ENCODE measurements around the gene SPTBN5.
A peak's percentile ranks its signal among the peaks of the same experiment; 100 is the strongest.
"Not testable (repeated sequence)": the region's sequence is repeated elsewhere in the genome, so short reads cannot be mapped to it uniquely, and the experiment has no call there.

Gene SPTBN5

DNA sequence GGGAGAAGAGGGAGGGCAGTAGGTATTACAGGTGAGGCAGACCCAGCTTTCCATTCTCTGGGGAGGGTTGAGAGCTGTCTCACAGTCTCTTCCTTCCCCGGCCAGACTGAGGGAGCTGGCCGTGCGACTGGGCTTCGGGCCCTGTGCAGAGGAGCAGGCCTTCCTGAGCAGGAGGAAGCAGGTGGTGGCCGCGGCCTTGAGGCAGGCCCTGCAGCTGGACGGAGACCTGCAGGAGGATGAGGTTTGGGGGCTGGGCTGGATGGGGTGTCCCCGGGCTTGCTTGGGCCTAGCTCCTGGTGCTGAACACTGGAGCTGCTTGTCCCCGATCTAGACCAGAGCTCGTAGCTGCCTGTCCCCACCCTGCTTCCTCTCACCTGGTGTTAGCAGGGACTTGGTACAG lies 50.3 kb downstream of the SPTBN5 start:
- no peak for DNase-seq

DNA sequence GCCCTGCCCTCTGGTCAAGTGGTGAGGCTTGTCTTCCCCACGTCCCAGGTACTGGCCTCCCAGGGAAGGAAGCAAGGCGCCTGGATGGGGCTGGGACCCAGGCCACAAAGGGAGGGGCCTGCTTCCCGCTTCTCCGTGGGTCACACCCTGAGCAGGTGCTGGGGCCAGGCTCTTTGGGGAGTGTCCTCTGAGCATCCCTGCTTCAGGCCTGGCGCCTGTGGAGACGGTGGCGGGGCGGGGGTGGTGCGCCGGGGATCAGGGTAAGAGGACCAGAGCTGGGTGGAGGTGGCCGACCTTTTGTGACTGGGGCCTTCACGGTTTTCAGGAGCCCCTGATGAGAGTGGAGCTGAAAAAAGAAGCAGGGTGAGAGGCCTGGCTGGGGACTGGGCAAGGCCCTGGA lies 51.6 kb downstream of the SPTBN5 start:
- no peak for DNase-seq

DNA sequence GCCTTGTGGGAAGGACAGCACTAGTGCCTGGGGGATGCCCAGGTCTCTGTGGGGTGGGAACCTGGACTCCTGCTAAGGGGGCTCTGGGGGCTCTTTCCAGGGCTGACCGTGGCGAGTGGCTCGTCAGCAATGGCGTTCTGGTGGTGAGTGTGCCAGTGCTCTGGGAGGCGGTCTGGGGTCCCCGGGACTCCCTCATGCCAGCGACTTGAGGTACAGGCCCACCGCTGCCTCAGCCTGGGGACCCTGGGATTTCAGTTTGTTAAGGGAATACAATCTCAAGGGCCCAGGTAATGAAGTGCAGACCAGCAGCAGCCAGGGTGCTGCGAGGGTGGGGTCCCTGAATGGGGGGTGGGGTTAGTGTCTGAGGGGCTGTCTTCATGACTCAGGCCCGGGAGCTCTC lies 52.7 kb downstream of the SPTBN5 start:
- no peak for DNase-seq

DNA sequence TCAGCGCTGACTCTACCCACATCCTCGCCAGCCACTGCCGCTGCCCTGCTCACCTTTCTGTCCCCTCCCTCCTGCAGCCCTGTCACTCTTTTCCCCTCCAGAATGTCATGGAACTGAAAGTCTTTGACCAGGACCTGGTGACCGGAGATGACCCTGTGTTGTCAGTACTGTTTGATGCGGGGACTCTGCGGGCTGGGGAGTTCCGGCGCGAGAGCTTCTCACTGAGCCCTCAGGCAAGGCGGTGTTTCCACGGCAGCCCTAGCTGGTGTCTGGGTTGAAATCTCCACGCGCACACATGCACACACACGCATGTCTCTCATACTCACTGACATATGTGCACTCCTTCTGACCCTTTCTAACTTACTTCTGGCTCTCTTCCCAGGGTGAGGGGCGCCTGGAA lies 53.2 kb downstream of the SPTBN5 start:
- no peak for DNase-seq

DNA sequence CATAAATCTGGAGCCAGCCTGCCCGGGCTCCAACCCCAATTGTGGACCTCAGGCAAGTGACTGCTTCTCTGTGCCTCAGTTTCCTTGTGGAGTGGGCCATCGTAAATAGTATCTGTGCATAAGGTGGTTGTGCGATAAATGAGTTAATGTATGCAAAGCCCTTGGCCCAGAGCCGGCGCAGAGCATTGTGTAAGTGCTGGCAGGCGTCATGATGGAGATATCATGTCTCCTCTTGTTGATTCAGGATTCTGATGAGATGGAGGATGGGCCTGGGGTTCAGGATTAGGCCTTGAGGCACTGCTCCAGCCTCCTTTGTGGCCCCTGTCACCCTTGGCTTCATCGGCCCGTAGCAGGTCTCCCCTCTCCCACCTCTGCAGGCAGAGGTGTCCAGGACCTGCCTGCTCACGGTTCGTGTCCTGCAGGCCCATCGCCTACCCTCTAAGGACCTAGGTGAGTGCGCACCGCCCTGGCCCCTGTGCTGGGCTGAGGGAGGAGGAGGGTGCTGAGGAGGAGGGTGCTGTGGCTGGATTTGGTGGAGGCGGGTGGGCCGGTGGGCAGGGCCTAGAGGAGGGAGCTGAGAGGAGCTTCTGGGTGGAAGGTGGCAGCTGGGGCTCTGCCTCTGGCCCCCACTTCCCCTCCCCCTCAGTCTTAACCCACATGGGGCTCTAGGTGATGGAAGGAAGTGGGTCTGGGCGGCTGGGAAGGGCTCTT lies 53.9 kb downstream of the SPTBN5 start:
- DNase-seq: no peak

DNA sequence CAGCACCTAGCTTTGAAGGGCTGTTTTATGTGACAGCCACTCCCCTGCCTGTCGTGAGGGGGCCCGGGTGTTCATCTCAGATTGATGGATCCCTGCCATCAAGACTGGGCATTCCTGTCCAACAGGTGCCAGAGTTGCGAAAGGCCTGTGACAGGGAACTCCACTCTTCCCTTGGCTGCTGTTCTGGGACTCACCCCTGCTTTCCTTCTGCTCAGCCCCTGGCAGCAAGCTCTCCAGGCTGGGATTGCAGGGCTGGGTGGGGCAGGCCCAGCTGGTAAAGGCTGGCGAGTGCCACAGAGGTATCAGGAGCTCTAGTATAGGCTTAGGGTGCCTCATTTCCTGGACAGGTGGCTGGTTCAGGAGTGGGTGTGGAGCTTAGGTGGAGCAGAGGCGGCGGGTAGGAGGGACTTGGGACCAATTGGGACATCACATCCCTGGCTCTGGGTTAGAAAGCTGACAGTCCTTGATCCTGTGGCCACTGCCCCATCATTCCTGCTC lies 55.4 kb downstream of the SPTBN5 start, which contains the start of gene PLA2G4B:
Gene PLA2G4B (plus strand): TSS at position 448 of the 498 bp plus-strand sequence. CDS start 67 bp downstream, outside the sequence.
- DNase-seq: no peak

DNA sequence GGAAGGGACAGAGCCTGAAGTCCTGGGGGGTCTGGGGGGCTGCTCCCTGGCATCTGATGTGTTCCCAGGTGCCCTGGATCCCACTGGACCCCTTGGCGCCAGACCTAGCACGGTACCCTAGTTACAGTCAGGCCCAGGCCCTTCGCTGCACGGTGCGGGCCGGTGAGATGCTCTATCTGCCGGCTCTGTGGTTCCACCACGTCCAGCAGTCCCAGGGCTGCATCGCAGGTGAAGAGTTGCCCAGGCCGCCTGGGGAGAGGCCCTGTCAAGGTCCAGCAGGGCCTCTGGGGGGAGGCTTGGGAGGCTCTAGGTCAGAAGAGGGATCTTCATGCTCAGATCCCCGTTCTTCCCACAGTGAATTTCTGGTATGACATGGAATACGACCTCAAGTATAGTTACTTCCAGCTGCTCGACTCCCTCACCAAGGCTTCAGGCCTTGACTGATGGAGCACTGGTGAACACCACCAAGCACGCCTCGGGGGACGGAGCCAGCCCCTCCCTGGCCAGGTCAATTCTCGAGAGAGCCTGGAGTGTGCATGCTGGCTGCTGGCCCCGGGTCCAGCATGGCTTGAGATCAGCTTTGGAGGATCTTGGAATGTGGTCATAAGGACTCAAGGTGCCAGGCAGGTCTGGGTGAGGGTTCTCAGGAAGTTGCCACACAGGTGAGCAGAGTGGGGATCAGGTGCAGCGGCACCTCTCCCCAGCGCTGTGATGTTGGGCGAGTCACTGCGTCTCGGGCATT lies 57.0 kb downstream of the SPTBN5 start:
- no peak for DNase-seq

DNA sequence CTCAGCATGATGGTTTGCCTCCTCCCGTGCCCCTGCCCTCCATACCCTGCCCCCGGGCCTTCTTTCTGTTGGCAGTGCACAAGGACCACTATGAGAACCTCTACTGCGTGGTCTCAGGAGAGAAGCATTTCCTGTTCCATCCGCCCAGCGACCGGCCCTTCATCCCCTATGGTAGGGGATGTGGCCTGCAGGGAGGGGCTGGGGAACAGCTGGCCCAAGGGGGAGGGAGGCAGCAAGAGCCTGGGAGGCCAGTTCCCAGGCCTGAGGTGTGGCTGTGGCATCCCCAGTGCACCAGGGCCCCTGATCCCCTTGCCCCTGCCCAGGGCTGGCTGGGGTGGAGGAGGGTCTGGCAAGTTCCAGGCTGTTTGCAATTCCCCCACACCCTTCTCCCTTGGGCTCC lies 57.8 kb downstream of the SPTBN5 start:
- no peak for DNase-seq

DNA sequence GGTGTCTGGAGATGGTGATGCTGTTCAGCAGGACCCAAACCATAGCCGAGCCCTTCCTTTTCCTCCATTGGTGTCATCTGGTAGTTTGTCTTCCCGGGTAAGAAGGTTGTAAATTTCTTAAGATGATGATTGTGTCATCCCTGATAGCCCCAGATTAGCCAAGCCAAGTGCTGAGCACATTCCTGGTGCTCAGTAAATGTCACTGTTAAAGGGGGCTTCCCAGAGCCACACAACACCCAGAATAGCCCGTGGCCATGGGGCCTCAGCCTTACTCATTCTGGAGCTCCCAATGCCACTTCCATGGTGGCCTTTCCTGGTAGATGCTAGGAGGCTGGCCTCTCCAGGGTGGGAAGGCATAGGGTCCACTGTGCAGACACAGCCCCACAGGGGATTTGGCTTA lies 59.8 kb downstream of the SPTBN5 start:
- peak; percentile 59 to 82 (median 75) for DNase-seq

DNA sequence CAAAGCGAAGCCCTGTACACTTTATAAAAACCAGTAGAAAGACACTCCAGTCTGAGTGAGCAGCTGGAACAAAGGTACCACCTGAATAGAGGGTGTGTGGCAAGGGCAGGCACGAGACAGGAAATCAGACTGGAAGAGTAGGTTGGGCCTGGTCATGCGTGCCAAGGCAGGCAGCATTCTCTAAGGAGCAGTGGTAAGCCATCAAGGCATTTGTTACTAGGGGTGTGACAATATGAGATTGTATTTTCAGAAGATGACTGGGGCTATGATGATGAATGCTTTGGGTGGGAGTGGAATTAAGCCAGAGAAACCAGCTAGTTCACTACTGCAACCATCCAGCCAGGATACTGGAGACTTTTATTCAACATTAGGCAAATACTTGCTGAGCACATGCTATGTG lies 61.0 kb downstream of the SPTBN5 start:
- DNase-seq: peak in 1 of 3 donors; percentile 4

DNA sequence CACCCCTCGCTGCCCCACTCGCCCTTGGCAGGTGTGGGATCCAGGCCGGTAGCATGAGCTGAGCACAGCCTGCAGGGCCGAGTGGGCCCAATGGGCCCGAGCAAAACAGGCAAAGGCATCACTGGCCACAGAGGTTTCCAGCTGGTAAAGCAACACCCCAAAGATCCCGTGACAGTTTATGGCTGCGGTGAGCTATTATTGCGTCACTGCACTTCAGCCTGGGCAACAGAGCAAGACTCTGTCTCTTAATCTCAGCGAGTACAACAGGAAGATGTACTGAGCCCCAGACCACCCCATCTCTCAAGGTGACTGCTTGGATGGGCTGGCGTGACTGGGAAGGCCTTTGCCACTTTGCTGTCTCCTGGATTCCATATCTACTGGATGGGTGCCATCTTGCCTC lies 61.6 kb downstream of the SPTBN5 start:
- DNase-seq: no peak

DNA sequence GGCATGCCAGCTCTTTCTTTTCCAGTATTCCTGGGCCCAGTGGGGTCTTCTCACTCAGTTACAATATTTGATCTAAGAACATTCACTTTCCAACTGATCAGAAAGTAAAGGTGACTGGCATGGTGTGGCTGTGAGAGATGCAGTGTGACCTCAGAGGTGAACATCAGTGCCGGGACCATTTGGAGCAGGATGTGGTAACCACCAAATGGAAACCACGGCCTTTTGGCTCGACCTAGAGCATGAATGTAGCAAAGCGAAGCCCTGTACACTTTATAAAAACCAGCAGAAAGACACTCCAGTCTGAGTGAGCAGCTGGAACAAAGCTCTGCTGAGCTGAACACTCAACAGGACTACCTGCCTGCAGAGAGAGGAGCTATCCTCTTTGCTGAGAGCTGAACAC lies 62.6 kb downstream of the SPTBN5 start:
- not testable (repeated sequence) for DNase-seq

DNA sequence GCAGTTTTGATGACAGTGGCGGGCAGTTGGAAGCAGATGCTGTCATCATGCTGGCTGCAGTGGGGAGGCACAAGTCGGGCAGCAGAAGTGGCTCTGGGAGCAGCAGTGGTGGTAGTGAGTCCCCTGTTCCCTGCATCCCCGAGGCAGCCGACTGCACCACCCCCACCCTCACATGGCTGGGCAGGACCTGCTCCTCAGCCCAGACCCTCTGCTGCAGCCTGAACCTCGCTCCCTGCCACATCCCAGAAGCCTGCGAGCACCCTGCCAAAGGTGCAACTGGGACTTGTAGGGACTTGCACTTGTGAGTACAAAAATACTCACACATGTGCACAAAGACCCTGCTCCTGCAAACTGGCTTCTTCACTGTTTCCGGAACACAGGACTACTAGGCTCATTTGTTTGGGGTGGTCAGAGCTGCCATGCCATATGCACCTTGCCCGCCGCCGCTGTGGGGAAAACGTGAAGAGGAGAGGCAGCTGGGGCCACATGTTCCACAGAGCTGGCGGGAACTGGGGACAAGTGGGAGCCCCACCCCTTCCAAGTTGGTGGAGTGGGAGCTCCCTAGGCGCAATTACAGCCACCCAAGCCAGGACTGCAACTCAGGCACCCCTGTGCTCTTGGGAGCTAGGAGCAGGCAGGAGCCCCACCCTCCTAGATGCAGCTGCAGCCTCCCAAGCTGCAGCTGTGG lies 63.8 kb downstream of the SPTBN5 start:
- no peak for DNase-seq

DNA sequence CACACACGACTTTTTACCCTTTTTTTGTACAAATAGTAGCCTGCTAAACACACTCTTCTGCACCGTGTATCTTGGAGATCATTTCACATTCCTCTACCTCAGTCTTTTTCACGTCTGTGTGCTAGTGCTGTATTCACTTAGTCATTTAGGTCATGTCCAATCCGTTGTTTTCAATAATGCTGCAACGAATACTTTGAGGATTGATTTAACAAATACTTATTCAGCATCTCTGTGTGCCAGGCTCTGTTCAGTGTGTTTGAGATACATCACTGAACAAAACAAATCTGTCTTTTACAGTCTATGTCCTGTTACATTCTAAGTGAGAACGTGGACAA lies 65.1 kb downstream of the SPTBN5 start:
- DNase-seq: no peak

DNA sequence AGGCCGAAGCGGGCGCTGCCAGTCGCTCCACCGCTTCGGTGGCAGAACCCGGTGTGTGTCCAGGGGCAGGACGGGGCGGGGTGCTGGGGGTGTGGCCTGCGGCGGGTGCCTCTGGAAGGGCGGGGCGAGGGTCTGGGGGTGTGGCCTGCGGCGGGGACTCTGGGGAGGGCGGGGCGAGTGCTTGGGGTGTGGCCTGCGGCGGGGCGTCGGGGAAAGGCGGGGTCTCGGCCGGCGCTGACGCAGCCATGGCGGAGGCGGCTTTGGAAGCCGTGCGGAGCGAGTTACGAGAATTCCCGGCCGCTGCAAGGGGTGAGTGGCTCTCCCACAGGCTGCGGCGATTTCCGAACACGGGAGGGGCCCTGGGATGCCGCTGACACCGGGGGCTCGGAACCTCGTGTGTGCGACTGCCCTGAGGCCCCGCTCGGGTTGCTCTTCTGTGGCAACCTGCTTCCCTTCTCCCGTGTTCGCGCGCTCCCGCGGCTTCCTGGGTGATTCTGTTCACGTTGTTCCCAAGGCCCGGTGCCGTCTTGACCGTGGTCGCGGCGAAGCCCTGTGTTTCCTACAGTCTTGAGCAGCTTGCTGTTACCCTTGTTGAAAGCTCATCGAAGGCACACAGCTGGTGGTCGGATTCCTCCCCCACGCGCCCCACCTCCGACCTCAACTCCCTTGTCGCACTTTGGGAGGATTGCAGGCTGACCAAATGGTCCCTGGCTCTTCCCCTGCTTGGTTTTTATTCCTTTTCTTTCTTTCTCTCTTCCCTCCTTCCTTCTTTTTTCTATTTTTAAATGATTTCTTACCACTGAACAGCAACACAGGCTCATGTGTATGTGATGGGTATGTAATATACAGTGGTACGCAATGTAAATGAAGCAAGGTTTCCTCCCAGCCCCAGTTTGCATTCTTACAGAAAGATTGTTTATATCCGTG lies 65.7 kb downstream of the SPTBN5 start, which contains the start of gene JMJD7:
Gene JMJD7 (plus strand): TSS at position 213 of the 927 bp plus-strand sequence. CDS start 33 bp downstream, at position 246.
- DNase-seq: peak; percentile 94 to 99 (median 97)

DNA sequence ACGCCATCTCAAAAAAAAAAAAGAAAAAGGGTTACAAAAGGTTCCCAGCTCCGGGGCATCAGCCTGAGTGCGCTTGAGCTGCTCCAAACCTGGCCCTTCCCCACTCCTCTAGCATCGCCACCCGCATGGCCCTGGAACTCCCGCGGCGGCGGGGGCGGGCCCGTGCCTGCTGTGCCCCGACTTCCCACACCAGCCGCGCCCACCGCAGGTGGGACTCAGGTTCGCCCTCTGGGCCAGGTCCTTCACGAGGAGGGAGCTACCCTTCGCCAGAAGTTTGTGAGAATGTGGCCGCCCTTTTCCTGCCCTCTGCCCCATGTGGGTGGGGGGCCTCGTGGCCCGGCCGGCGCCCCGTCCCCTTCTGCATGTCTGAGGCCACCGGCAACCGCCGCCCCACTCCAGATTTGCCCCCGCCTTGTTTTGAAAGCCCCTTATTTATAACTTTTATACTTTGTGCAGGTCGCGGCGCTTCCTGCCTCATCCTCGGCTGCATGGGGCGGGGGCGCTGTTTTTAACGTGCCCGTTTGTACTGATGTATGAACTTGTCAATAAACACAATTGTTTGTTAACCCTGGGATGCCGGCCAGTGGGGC lies 66.5 kb downstream of the SPTBN5 start:
- peak; percentile 7 to 24 (median 21) for DNase-seq

DNA sequence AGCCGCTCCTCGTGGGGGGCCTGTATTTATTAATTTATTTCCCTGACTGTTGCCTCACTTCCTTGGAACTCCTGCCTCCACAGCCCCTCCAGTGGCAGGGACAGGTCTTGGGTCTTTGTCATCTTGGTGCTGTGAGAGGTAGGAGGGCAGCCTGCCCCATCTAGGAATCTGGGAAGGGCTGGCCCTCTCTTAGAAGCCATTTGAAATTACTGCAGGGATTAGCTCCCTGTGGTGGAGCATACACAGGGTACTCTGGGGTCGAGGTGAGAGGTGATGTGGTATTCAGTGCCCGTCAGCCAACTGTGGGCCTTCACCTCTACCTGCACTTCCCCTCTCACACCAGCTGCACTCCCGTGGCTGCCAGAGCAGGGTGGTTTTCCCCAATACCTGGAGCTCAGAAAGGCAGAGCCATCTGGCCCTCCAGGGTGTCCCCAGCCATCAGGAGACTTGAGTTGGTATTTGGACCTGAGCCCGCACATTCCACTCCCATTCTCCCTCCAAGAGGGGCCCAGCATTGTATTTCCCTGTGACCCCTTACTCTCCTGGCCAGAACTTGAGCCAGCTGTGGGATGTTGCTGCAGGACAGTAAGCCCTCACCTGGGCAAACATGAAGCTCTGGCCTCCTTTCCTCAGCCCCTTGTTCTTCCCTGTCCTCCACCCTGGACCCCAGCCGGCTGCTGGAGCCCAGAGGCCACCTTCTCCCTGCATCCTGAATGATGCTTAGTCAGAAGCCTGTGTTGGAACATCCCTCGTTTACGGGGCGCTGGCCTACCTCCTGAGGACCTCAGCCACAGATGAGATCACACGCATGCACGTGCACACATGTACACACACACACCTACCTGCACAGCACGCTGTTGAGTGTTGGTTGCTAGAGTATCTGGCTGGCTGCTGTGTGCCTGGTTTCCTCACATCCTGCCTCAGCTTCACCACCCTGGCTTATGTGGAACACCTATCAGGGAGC lies 68.0 kb downstream of the SPTBN5 start:
- no peak for DNase-seq

DNA sequence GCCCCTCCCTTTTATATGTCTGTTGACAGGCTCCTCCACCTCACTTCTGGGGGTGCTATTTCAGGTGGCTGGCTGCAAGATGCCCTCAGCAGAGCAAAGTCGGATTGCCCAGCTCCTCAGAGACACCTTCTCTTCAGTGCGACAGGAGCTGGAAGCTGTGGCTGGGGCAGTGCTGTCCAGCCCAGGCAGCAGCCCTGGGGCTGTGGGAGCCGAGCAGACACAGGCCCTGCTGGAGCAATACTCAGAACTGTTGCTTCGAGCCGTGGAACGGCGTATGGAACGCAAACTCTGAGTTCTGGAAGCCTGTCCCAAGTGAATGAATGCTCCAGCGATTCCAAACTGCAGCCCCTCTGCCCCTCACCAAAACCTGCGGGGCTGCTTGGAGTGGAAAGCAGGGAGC lies 68.7 kb downstream of the SPTBN5 start:
- DNase-seq: no peak

DNA sequence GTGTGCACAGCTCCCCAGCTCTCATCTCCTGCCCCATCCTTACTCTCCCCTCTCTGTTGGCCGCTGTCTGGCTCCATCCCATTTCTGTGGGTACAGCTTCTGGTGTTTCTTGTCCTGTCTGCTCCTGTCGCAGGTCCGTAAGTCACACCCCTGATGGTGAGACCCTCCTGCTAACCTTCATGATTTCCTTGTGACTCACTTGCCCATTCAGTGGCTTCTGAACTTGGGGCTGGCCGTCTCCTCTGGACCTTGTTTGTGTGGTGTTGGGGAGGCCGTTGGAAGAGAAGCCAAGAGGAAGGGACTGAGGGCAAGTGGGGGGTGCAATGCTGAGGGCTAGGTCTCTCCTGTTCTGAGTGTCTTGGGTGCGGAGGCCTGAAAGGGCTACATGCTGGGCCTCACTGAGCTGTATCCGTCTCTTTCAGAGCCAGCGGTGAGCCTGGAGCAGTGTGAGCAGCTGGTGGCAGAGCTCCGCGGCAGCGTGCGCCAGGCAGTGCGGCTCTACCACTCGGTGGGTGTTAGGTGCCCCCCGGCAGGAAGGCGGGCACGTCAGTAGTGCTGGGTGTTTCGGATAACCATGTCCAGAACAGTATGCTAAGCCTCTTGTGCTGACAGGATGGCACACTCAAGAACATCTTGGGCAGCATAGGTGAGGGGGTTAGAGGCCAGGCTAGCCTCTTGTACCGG lies 69.6 kb downstream of the SPTBN5 start:
- DNase-seq: no peak

DNA sequence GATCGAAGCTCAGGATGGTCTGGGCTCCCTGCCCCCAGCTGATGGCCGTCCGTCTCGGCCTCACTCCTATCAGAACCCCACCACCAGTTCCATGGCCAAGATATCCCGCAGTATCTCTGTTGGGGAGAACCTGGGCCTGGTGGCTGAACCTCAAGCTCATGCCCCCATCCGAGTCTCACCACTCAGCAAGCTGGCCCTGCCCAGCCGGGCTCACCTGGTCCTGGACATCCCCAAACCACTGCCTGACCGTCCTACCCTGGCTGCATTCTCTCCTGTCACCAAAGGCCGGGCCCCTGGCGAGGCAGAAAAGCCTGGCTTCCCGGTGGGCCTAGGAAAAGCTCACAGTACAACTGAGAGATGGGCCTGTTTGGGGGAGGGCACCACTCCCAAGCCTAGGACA lies 70.4 kb downstream of the SPTBN5 start:
- DNase-seq: no peak

Data from suppressor macrophage treated with lipopolysaccharide for 1 hour (primary cell).